Suprapubic skin (tissue), 4 donors: ENCODE data around the gene RAB10.

Experiments
- EP300 ChIP-seq: sonication (generic); formaldehyde crosslinking; IDR thresholded peaks from one replicate; pipeline ENCODE4 v1.6.1; 2017; ENCODE audit warnings: antibody characterized with exemption
- POLR2A ChIP-seq, 2 donors: fragments of 450-650 bp; IDR thresholded peaks; one replicate each; pipeline ENCODE4 v1.6.1; 2017; ENCODE audit warnings: antibody characterized with exemption in 2 of 2, mild to moderate bottlenecking in 2 of 2, moderate library complexity in 2 of 2
- POLR2AphosphoS5 ChIP-seq, 3 donors: sonication (generic); formaldehyde crosslinking; IDR thresholded peaks; one replicate each; pipeline ENCODE4 v1.6.1; 2017; ENCODE audit warnings: antibody characterized with exemption in 3 of 3
- TF ChIP-seq, protein P1 (sequence below), 2 donors: fragments of 200-600 bp in 1 of 2; fragments of 450-650 bp in 1 of 2; sonication (generic) in 1 of 2; IDR thresholded peaks; one replicate each; pipeline ENCODE4 v1.5.1; 2016 to 2019; ENCODE audit warnings: antibody characterized with exemption in 2 of 2, mild to moderate bottlenecking in 1 of 2, moderate library complexity in 1 of 2

DNA sequence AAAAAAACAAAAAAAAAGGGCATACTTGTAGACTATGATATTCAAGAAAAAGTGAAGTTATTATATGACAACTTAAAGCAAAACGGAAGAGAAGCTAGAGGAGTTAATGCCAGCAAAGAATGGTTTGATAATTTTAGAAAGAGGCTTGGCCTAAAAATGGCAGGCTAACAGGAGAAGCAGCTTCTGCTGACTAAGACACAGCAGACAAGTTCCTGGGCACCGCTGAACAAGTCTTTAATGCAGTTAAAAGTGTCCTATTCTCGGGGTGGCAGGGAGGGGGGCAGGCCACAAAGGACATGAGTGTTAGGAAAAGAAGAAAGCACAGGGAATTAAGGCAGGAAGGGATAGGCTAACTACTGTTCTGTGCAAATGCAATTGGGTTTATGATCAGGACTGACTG, 88.7 kb downstream of the RAB10 start:
- TF ChIP-seq, protein P1, sequence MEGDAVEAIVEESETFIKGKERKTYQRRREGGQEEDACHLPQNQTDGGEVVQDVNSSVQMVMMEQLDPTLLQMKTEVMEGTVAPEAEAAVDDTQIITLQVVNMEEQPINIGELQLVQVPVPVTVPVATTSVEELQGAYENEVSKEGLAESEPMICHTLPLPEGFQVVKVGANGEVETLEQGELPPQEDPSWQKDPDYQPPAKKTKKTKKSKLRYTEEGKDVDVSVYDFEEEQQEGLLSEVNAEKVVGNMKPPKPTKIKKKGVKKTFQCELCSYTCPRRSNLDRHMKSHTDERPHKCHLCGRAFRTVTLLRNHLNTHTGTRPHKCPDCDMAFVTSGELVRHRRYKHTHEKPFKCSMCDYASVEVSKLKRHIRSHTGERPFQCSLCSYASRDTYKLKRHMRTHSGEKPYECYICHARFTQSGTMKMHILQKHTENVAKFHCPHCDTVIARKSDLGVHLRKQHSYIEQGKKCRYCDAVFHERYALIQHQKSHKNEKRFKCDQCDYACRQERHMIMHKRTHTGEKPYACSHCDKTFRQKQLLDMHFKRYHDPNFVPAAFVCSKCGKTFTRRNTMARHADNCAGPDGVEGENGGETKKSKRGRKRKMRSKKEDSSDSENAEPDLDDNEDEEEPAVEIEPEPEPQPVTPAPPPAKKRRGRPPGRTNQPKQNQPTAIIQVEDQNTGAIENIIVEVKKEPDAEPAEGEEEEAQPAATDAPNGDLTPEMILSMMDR (IDR thresholded peaks at IDR 0.05), result no peak
- TF ChIP-seq POLR2A (IDR thresholded peaks at IDR 0.05), result no peak
- TF ChIP-seq EP300, result no peak
- TF ChIP-seq POLR2AphosphoS5 (IDR thresholded peaks at IDR 0.05), result no peak
